ENCODE measurements around the gene KIAA0753. TPM values are rescaled to one million over a fixed set of nuclear protein-coding genes. Genes with fewer than 3 reads are reported as not detected.

Gene KIAA0753
- total and polyA plus RNA-seq, 2 of the 8 experiments (the other 6 are each of a cell fraction or from before 2014, with no cell fraction given), result 5.0 to 27.1 TPM

- no peak for TF ChIP-seq PHF8 (conservative IDR thresholded peaks at IDR 0.05; ENCODE audit: low read depth, low read length)
- no peak for TF ChIP-seq ATF2 (IDR thresholded peaks at IDR 0.05; ENCODE audit: low read length)
- TF ChIP-seq BCL11A (IDR thresholded peaks at IDR 0.05; ENCODE audit: low read depth in 2 of 2, low read length in 2 of 2), result no peak
- TF ChIP-seq HDAC2 (IDR thresholded peaks at IDR 0.05; ENCODE audit: borderline replicate concordance in 1 of 2, low read depth in 2 of 2, low read length in 2 of 2), result no peak
- no peak for TF ChIP-seq NANOG (IDR thresholded peaks at IDR 0.05; ENCODE audit: insufficient read depth, low read depth, low read length, poor library complexity, severe bottlenecking)
- TF ChIP-seq CBX8 (IDR thresholded peaks at IDR 0.05; ENCODE audit: borderline replicate concordance, low read depth, low read length), result no peak
Observed at GRCh38 chr17:6568184-6568758, 72.2 kb downstream of the KIAA0753 start (continued).
